K562 (cell line): Measurements from ENCODE around the gene CLCNKB. TPM values are rescaled to one million over a fixed set of nuclear protein-coding genes. Genes with fewer than 3 reads are reported as not detected.

Experiments
- BCLAF1 ChIP-seq, 2 experiments: fragments of 450-650 bp in 1 of 2; IDR thresholded peaks; 2 replicates each; pipeline ENCODE4 v1.6.1; 2011 to 2017; ENCODE audit warnings: low read depth in 2 of 2, antibody characterized with exemption in 1 of 2, borderline replicate concordance in 1 of 2, low read length in 1 of 2, mild to moderate bottlenecking in 1 of 2, mixed read lengths in 1 of 2; ENCODE audit not compliant: control insufficient read depth in 1 of 2
- CBFA2T3 ChIP-seq: fragments of 450-650 bp; IDR thresholded peaks from 2 replicates; pipeline ENCODE4 v1.6.1; 2017
- CREB3 ChIP-seq: fragments of 450-650 bp; conservative IDR thresholded peaks from 2 replicates; pipeline ENCODE4 v1.6.1; 2016; ENCODE audit warnings: missing genetic modification characterization, low read depth, mild to moderate bottlenecking, missing compliant biosample characterization, moderate library complexity
- FOXJ2 ChIP-seq: fragments of 200-800 bp; sonication (Bioruptor generic); IDR thresholded peaks from 2 replicates; pipeline ENCODE4 v1.6.1; 2016; ENCODE audit warnings: missing genetic modification characterization, missing compliant biosample characterization
- JUN ChIP-seq, 2 experiments: sonication (generic) in 1 of 2; formaldehyde crosslinking in 1 of 2; IDR thresholded peaks; 2 replicates each; pipeline versions ENCODE4 v1.6.1 to v1.8.0; 2012 to 2022; ENCODE audit warnings: borderline replicate concordance in 2 of 2, mild to moderate bottlenecking in 2 of 2, improper control_type of control experiment in 1 of 2, low read depth in 1 of 2, low read length in 1 of 2, missing genetic modification reagents in 1 of 2
- JUND ChIP-seq, 2 experiments: IDR thresholded peaks; 2 replicates in 1 of 2; 3 replicates in 1 of 2; pipeline ENCODE4 v1.6.1; 2011; ENCODE audit warnings: borderline replicate concordance in 2 of 2, low read depth in 2 of 2, low read length in 2 of 2, improper control_type of control experiment in 1 of 2, missing biosample characterization in 1 of 2, missing genetic modification characterization in 1 of 2, missing genetic modification reagents in 1 of 2
- KLF16 ChIP-seq: IDR thresholded peaks from 2 replicates; pipeline ENCODE4 v1.6.1; 2016; ENCODE audit warnings: antibody characterized with exemption
- MAFF ChIP-seq: IDR thresholded peaks from 2 replicates; pipeline ENCODE4 v1.6.1; 2012; ENCODE audit warnings: low read length, improper control_type of control experiment
- MAX ChIP-seq: sonication (generic); formaldehyde crosslinking; IDR thresholded peaks from 2 replicates; pipeline ENCODE4 v1.9.0; 2022; ENCODE audit warnings: mild to moderate bottlenecking, missing genetic modification reagents
- MAZ ChIP-seq, 2 experiments: fragments of 450-650 bp in 1 of 2; sonication (generic) in 1 of 2; formaldehyde crosslinking; IDR thresholded peaks in 1 of 2; conservative IDR thresholded peaks in 1 of 2; 2 replicates each; pipeline versions ENCODE4 v1.4.0 to v1.5.0; 2020; ENCODE audit warnings: mild to moderate bottlenecking in 1 of 2, missing genetic modification reagents in 1 of 2
- MTA2 ChIP-seq: fragments of 450-650 bp; IDR thresholded peaks from 2 replicates; pipeline ENCODE4 v1.6.1; 2016; ENCODE audit warnings: low read depth
- MYNN ChIP-seq, 2 experiments: sonication (generic); formaldehyde crosslinking in 1 of 2; IDR thresholded peaks; 2 replicates each; pipeline versions ENCODE4 v1.5.0 to v1.6.1; 2016 to 2020; ENCODE audit warnings: antibody characterized with exemption in 1 of 2, missing genetic modification reagents in 1 of 2
- POU5F1 ChIP-seq: fragments of 150-350 bp; IDR thresholded peaks from 2 replicates; pipeline ENCODE4 v1.6.1; 2014; ENCODE audit warnings: borderline replicate concordance, low read length, low read depth, mild to moderate bottlenecking; ENCODE audit not compliant: partially characterized antibody
- PRMT5 ChIP-seq: sonication (generic); formaldehyde crosslinking; IDR thresholded peaks from 2 replicates; pipeline ENCODE4 v1.5.0; 2020; ENCODE audit warnings: missing genetic modification reagents
- SRSF7 ChIP-seq: fragments of 200-400 bp; formaldehyde crosslinking; optimal IDR thresholded peaks from 2 replicates; pipeline ENCODE3; 2017; ENCODE audit warnings: mild to moderate bottlenecking, low read depth, low read length
- TARDBP ChIP-seq: fragments of 450-650 bp; IDR thresholded peaks from 2 replicates; pipeline ENCODE4 v1.6.1; 2016
- ZBTB5 ChIP-seq: fragments of 450-650 bp; IDR thresholded peaks from 2 replicates; pipeline ENCODE4 v1.6.1; 2017; ENCODE audit warnings: antibody characterized with exemption
- ZNF274 ChIP-seq: IDR thresholded peaks from 2 replicates; pipeline ENCODE4 v1.6.1; 2011; ENCODE audit warnings: low read depth, mild to moderate bottlenecking, low read length, moderate library complexity, borderline replicate concordance
- ZNF444 ChIP-seq: fragments of 250-450 bp; sonication (Bioruptor Pico); IDR thresholded peaks from 2 replicates; pipeline ENCODE4 v1.4.0; 2020; ENCODE audit warnings: mild to moderate bottlenecking, moderate library complexity
- ZNF76 ChIP-seq: fragments of 250-450 bp; sonication (Bioruptor Pico); IDR thresholded peaks from 2 replicates; pipeline ENCODE4 v1.4.0; 2020; ENCODE audit warnings: mild to moderate bottlenecking, moderate library complexity, borderline replicate concordance
- polyA plus RNA-seq, 8 experiments: library from polyadenylated mRNA; depleted of rRNA in 4 of 8; stranded (reverse) in 5 of 8; unstranded in 3 of 8; fragments of >200 nt; fragmentation: Nextera tagmentation in 2 of 8; fragmentation: Illumina TruSeq in 1 of 8; extraction: Ambion mirVana in 2 of 8; extraction: Trizol in 1 of 8; gene quantifications; 2 replicates each; pipeline versions ENCODE4 v1.2.1 to v1.2.3, GENCODE V29; 2011 to 2014; ENCODE audit warnings: inconsistent platforms in 1 of 8, missing spikeins in 1 of 8
- total RNA-seq, 7 experiments: library from RNA; depleted of rRNA in 6 of 7; stranded (reverse); fragments of >200 nt in 6 of 7; fragmentation: Illumina TruSeq in 2 of 7; extraction: Trizol in 2 of 7; gene quantifications; 2 replicates each; pipeline versions ENCODE4 v1.2.1 to v1.2.3, GENCODE V29; 2011 to 2021; ENCODE audit warnings: low replicate concordance in 1 of 7

Gene CLCNKB
- total and polyA plus RNA-seq, 9 of the 15 experiments (the other 6 are each of a cell fraction or from before 2014, with no cell fraction given), result 0.08 to 1.7 (median 0.64) TPM

- no peak for TF ChIP-seq BCLAF1 (IDR thresholded peaks at IDR 0.05; ENCODE audit: borderline replicate concordance in 1 of 2, control insufficient read depth in 1 of 2, low read depth in 2 of 2, low read length in 1 of 2)
- no peak for TF ChIP-seq FOXJ2 (tag)
- peak; percentile 74 to 77 for TF ChIP-seq MAZ (CRISPR knock-in tag; conservative IDR thresholded peaks at IDR 0.05 in 1 of 2, IDR thresholded peaks at IDR 0.05 in 1 of 2)
- no peak for TF ChIP-seq ZNF274
- TF ChIP-seq JUN (IDR thresholded peaks at IDR 0.05; ENCODE audit: borderline replicate concordance, low read depth, low read length), result peak; percentile 34; the same call in 1 of the 2 replicates
- peak; percentile 92 for TF ChIP-seq JUN (CRISPR knock-in tag; IDR thresholded peaks at IDR 0.05; ENCODE audit: borderline replicate concordance)
- peak; percentile 57 for TF ChIP-seq MAX
- no peak for TF ChIP-seq CREB3 (tag)
- peak; percentile 93 for TF ChIP-seq KLF16
- TF ChIP-seq MTA2, result no peak
- no peak for TF ChIP-seq MAFF
- no peak for TF ChIP-seq TARDBP
- peak; percentile 58; the same call in 1 of the 2 replicates for TF ChIP-seq JUND (IDR thresholded peaks at IDR 0.05; ENCODE audit: borderline replicate concordance, low read depth, low read length)
- no peak; the same call in 2 of the 3 replicates for TF ChIP-seq JUND (tag; IDR thresholded peaks at IDR 0.05; ENCODE audit: borderline replicate concordance, low read depth, low read length)
- no peak for TF ChIP-seq ZNF76
- TF ChIP-seq MYNN (IDR thresholded peaks at IDR 0.05), result no peak
- TF ChIP-seq MYNN (CRISPR knock-in tag; IDR thresholded peaks at IDR 0.05), result no peak
- TF ChIP-seq CBFA2T3, result no peak
- no peak for TF ChIP-seq PRMT5 (CRISPR knock-in tag)
- no peak for TF ChIP-seq POU5F1
- no peak for TF ChIP-seq ZNF444
- no peak for TF ChIP-seq ZBTB5
- no peak for TF ChIP-seq SRSF7
Observed at GRCh38 chr1:16055613-16056520, 12.3 kb downstream of the CLCNKB start (continued).
